ENCODE results near the gene FBXO42.
"Not testable (repeated sequence)": the region's sequence is repeated elsewhere in the genome, so short reads cannot be mapped to it uniquely, and the experiment has no call there.

The FBXO42 gene

DNA sequence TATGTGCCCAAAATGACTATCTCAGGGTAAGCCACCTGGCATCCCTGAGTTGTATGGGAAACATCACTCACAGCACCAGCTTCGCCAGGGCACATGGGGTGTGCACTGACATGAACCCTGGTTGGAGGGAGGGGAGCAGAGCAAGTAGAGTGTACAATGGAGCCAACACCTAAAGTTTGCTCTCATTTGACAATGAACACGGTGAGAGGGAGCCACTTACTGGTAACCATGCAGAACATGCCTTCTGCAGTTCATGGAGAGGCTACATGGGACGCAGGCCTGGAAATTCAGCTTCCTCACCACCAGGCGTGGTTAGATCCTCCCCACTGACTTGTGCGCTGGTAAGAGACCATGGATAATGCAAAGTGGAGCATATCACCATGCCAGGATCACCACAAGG lies 105.3 kb downstream of the FBXO42 start:
- no peaks in the 10 kb centered on the region for H3K27me3 ChIP-seq (ENCODE audit: insufficient read depth, low read length)
- no peaks in the 10 kb centered on the region for H3K9me3 ChIP-seq (ENCODE audit: low read length)
- peaks cover 5% of the 10 kb centered on the region for H3K4me1 ChIP-seq (ENCODE audit: insufficient read depth, low read length)
- peaks cover 45% of the 10 kb centered on the region for H3K36me3 ChIP-seq (ENCODE audit: insufficient read depth, low read length)
- H3K4me3 ChIP-seq (ENCODE audit: low read length) = no peak overlapping the region
- H2AFZ ChIP-seq (ENCODE audit: low read depth, low read length) = no peak overlapping the region

DNA sequence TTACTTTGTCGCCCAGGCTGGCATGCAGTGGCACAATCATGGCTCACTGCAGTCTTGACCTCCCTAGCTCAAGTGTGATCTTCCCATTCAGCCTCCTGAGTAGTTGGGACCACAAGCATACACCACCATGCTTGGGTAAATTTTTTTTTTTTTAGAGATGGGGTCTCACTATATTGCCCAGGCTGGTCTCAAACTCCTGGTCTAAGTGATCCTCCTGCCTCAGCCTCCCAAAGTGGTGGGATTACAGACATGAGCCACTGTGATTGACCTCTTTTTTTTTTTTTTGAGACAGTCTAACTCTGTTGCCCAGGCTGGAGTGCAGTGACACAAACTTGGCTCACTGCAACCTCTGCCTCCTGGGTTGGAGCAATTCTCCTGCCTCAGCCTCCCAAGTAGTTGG lies 106.0 kb downstream of the FBXO42 start:
- not testable (repeated sequence) for H3K27me3 ChIP-seq (ENCODE audit: insufficient read depth, low read length)
- peaks cover 38% of the 10 kb centered on the region for H3K36me3 ChIP-seq (ENCODE audit: insufficient read depth, low read length)

DNA sequence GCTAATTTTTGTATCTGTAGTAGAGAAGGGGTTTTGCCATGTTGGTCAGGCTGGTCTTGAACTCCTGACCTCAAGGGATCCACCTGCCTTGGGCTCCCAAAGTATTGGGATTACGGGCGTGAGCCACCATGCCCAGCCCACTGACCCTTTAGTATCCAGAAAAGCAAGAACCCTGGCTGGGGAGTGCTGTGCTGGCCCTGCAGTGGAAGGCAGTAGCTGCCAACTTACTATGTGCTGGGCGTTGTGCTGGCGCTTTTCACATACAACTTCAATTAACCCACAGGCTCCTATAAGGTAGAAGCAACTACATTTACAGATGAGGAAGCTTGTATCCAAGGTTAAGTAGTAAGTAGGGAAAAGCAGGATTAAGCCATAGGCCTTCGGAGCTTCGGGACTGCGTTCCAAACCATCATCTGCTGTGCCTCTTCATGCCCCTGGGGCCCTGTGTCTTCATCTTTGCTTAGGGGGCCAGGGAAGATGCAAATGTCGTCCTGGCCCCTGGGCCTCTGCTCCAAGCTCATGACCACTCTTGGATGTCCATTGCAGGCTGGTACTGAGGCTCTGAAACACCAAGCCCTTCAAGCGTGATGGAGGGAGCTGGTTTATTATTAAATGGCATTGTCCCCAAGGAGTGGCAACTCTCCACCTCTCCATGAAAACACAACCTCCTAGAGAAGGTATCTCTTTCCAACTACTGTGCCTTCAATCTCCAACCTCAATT lies 106.6 kb downstream of the FBXO42 start:
- Histone ChIP-seq H3K36me3 (ENCODE audit: insufficient read depth, low read length) (peaks cover 32% of the 10 kb centered on the region), H3K9me3 (ENCODE audit: low read length) (no peaks in the 10 kb centered on the region), H3K4me3 (ENCODE audit: low read length) (no peak overlapping the region), H2AFZ (ENCODE audit: low read depth, low read length) (no peak overlapping the region), H3K27me3 (ENCODE audit: insufficient read depth, low read length) (no peaks in the 10 kb centered on the region), H3K4me1 (ENCODE audit: insufficient read depth, low read length) (peaks cover 5% of the 10 kb centered on the region)

More for the DNA sequence above, 106.0 kb downstream of the FBXO42 start:
- not testable (repeated sequence) for H3K4me3 ChIP-seq (ENCODE audit: low read length); H2AFZ ChIP-seq (ENCODE audit: low read depth, low read length); H3K4me1 ChIP-seq (ENCODE audit: insufficient read depth, low read length); H3K9me3 ChIP-seq (ENCODE audit: low read length)

DNA sequence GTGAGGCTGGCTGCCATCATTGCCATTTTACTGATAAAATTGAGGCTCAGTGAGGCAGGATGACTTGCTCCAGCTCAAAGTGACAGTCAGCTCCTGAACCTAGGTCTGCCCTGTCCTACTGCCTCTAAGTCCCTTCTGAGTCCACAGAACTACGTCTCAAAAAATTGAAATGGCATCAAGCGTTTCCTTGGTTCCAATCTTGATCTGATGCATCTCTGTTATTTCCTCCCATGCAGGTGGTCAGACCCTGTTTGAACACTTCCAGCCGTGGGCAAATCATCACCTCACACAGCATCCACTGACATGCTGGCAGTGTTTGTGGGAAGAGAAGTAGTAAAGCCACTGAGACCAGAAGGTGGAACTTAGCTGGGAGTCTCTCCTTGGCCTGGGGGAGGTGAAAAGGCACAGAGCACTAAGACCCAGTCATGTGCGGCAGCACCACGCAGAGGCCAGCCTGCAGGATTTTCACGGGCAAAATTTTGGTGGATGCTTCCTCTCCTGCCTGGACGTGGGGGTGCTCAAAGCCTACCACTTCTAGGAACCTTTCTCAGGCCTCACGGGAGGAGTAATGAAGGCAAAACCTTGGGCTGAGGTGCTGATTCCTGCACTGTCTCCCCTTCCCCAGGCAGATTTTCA lies 107.5 kb downstream of the FBXO42 start:
- peaks cover 27% of the 10 kb centered on the region for H3K36me3 ChIP-seq (ENCODE audit: insufficient read depth, low read length)
- H3K27me3 ChIP-seq (ENCODE audit: insufficient read depth, low read length) = no peaks in the 10 kb centered on the region
- no peak overlapping the region for H2AFZ ChIP-seq (ENCODE audit: low read depth, low read length)
- H3K4me1 ChIP-seq (ENCODE audit: insufficient read depth, low read length) = peaks cover 5% of the 10 kb centered on the region
- H3K9me3 ChIP-seq (ENCODE audit: low read length) = no peaks in the 10 kb centered on the region
- no peak overlapping the region for H3K4me3 ChIP-seq (ENCODE audit: low read length)

DNA sequence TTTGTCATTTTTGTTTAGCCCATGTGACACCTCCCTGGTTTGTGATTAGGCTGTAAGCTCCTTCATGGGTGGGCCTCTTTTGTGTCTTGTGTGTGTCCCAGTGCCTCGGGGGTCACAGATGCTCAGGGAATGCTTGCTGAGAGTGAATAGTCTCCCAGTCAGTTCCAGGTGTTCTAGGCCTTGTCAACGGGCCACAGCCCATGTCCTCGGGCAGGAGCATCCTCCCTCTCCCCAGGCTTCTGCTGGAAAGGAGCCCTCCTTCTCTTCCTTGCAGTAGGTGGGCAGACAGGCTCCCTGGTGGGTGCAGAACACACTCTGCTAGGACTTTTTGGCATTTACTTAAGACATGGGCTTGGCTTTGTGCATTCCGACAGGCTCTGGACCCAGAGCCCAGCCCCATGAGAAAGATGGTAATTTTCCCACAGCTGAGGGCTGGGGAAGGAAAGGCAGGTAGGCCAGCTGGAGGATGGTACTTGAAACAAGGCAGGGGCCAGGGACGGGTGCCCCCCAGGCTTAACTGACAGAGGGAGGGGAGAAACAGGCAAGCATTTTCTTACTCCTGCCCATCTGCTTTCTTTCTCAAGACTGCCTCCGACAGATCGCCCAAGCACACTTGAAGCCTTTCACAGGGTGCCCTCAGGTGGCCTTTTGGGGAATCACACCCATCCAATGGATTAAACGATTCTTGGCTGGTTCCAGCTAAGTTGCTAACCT lies 108.2 kb downstream of the FBXO42 start:
- Histone ChIP-seq H3K9me3 (ENCODE audit: low read length) (no peaks in the 10 kb centered on the region), H2AFZ (ENCODE audit: low read depth, low read length) (no peak overlapping the region), H3K36me3 (ENCODE audit: insufficient read depth, low read length) (peaks cover 21% of the 10 kb centered on the region), H3K4me1 (ENCODE audit: insufficient read depth, low read length) (peaks cover 5% of the 10 kb centered on the region), H3K27me3 (ENCODE audit: insufficient read depth, low read length) (no peaks in the 10 kb centered on the region), H3K4me3 (ENCODE audit: low read length) (no peak overlapping the region)

DNA sequence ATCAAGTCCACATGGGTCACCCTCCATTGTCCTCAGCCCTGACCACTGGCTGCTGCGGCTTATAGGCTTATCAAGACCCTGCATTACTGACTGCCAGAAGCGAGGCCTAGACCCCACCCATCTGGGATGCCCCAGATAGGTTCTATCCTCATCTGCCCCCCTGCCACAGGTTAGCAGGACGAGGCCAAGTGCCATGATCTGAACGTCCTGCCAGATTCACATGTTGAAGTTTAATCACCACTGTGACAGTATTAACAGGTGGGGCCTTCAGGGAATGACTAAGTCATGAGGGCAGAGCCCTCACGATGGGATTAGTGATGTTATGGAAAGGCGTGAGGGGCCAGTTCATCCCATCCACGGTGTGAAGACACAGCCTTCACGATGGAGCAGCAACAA lies 109.1 kb downstream of the FBXO42 start:
- Histone ChIP-seq H3K9me3 (ENCODE audit: low read length) (no peaks in the 10 kb centered on the region), H3K27me3 (ENCODE audit: insufficient read depth, low read length) (no peaks in the 10 kb centered on the region), H3K36me3 (ENCODE audit: insufficient read depth, low read length) (peaks cover 15% of the 10 kb centered on the region), H2AFZ (ENCODE audit: low read depth, low read length) (no peak overlapping the region), H3K4me1 (ENCODE audit: insufficient read depth, low read length) (peaks cover 5% of the 10 kb centered on the region), H3K4me3 (ENCODE audit: low read length) (no peak overlapping the region)

DNA sequence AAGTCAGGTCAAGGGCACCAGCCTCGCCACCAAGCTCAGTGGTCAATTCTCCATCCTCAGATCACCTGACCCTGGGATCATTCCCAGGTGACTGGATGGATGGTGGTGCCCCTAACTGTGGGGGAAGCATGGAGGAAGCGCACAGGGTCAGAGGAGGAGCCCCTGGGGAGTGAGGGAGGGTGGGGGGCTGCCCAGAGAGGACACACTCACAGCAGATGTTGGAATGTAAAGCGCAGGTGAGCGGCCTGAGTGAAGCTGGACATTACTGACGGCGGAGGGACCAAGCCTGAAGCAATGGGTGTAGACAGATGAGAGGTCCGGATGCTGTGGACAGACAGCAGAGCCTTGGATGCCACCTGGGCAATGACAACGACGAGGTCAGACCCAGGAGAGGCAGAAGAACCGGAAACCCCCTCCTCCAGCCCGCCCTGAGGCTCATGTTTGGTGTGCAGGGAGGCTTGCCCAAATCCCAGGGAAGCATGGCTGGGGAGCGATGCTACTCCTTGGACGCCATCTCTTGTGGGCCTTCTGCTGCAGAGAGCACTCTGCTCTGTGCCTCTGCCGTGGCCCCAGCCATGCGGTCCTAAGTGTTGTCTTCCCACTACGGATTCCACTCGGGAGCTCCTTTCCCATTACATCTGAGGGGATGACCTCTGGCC lies 109.6 kb downstream of the FBXO42 start:
- Histone ChIP-seq H3K4me3 (ENCODE audit: low read length) (no peak overlapping the region), H3K27me3 (ENCODE audit: insufficient read depth, low read length) (no peaks in the 10 kb centered on the region), H3K36me3 (ENCODE audit: insufficient read depth, low read length) (peaks cover 14% of the 10 kb centered on the region), H3K4me1 (ENCODE audit: insufficient read depth, low read length) (peaks cover 5% of the 10 kb centered on the region), H2AFZ (ENCODE audit: low read depth, low read length) (no peak overlapping the region), H3K9me3 (ENCODE audit: low read length) (no peaks in the 10 kb centered on the region)

DNA sequence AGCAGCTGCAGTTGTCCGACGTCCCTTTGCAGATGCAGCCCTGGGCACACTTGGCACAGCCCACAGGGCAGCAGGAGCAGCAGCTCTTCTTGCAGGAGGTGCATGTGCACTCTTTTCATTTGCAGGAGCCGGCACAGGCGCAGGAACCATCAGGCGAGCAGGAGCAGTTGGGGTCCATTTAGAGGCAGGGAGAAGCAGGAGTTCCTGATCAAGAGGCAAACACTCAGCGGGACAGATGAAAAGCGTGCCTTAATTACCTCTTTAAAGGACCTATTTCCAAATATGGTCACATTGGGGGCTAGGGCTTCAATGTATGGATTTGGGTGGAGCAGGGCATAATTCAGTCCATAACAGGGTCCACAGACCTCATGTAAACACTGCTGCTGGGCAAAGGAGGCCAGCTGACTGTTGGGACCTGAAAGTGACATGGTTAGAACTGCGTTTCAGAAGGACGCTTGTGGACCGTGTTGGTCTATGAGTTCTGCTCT lies 111.0 kb downstream of the FBXO42 start:
- Histone ChIP-seq H3K36me3 (ENCODE audit: insufficient read depth, low read length) (peaks cover 5% of the 10 kb centered on the region), H2AFZ (ENCODE audit: low read depth, low read length) (no peak overlapping the region), H3K9me3 (ENCODE audit: low read length) (no peaks in the 10 kb centered on the region), H3K4me3 (ENCODE audit: low read length) (no peak overlapping the region), H3K27me3 (ENCODE audit: insufficient read depth, low read length) (no peaks in the 10 kb centered on the region), H3K4me1 (ENCODE audit: insufficient read depth, low read length) (peaks cover 13% of the 10 kb centered on the region)

DNA sequence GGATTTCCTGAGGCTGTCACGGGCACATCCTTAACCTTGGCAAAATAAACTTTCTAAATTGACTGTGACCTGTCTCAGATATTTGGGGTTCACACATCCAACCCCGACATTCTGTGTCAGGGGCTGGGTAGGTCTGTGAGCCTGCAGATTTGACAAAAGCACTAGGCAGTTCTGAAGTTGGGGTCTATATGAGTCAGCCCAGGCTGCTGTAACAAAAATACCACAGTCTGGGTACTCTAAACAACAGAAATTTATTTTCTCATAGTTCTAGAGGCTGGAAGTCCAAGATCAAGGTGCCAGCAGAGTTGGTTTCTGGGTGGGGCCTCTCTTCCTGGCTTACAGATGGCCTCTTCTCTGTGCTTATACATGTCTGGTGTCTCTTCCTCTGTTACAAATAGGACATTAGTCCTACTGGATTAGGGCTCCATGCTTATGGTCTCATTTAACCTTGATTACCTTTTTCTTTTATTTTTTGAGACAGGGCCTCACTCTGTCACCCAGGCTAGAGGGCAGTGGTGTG lies 112.2 kb downstream of the FBXO42 start:
- no peaks in the 10 kb centered on the region for H3K9me3 ChIP-seq (ENCODE audit: low read length)
- H3K4me3 ChIP-seq (ENCODE audit: low read length) = no peak overlapping the region
- H3K4me1 ChIP-seq (ENCODE audit: insufficient read depth, low read length) = peaks cover 17% of the 10 kb centered on the region
- no peaks in the 10 kb centered on the region for H3K27me3 ChIP-seq (ENCODE audit: insufficient read depth, low read length)
- no peaks in the 10 kb centered on the region for H3K36me3 ChIP-seq (ENCODE audit: insufficient read depth, low read length)
- no peak overlapping the region for H2AFZ ChIP-seq (ENCODE audit: low read depth, low read length)

DNA sequence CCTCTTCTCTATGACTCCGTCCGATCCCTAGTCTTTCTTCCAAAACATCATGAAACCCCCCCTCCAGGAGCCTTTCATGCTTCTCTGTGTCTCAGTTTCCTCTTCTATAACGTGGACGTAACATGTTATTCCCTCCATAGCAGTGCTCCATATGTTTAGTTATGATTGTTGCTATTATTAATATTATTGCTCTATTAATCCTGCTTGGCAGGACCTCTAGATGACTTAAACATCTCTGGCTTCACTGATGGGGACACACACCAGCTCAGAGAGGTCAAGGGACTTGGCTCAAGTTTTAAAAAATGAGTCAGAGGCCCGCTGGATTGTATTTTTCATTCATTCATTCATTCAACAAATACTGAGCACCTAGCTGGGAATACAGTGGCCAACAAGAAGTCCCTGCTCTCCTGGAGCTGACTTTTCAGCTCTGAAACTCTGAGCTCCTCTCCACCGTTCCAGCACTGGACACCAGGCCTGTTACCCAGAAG lies 114.9 kb downstream of the FBXO42 start:
- H3K4me3 ChIP-seq (ENCODE audit: low read length) = peak overlapping the region; percentile 82
- no peaks in the 10 kb centered on the region for H3K9me3 ChIP-seq (ENCODE audit: low read length)
- peak overlapping the region; percentile 77 for H2AFZ ChIP-seq (ENCODE audit: low read depth, low read length)
- H3K4me1 ChIP-seq (ENCODE audit: insufficient read depth, low read length) = peaks cover 12% of the 10 kb centered on the region
- no peaks in the 10 kb centered on the region for H3K27me3 ChIP-seq (ENCODE audit: insufficient read depth, low read length)
- H3K36me3 ChIP-seq (ENCODE audit: insufficient read depth, low read length) = no peaks in the 10 kb centered on the region

DNA sequence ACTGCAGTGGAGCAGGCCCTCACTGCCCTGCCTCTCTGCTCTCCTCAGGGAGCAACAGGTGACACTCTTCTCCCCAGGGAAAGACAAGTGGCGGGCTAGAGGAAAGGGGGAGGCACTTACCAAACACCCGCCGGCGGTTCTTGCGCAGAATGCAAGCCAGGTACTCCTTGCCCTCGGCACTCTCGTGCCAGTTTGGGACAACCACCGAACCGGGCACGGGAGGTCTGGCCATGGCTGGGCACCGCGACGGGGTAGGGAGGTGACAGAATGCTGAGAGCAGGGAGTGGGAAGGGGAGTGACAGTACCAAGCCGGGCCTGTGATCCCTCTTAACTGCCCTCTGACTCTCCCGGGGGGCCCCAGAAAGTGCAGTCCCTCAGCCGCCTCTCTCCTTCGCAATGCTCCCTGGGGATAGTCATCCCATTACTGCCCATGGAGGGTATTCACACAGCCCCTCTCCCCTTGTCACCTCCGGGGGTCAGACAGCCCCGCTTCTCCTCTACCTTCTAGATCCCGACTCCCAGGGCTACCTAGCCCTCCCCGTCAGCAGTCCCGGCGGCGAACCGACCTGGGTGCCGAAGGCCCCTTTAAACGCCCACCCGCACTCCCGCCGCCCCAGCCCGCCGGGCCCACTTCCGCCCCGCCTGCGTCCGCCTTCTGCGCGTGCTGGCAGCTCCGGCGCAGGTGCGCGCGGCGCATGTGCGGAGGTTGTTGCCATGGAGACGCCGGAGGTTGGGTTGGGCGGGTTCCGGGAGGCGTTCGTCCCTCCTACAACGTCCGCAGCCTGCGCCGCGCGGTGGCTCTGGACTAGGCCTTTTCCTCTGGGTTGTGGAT lies 115.6 kb downstream of the FBXO42 start, which contains the start of gene CPLANE2:
TSS of gene CPLANE2 (minus strand) at position 673 of the 832 bp plus-strand sequence. CDS start at position 232, 441 bp downstream.
- H3K9me3 ChIP-seq (ENCODE audit: low read length) = no peaks in the 10 kb centered on the region
- H3K4me1 ChIP-seq (ENCODE audit: insufficient read depth, low read length) = peaks cover 12% of the 10 kb centered on the region
- H3K36me3 ChIP-seq (ENCODE audit: insufficient read depth, low read length) = no peaks in the 10 kb centered on the region
- H2AFZ ChIP-seq (ENCODE audit: low read depth, low read length) = peak within 1 kb of the TSS; percentile 77
- no peaks in the 10 kb centered on the region for H3K27me3 ChIP-seq (ENCODE audit: insufficient read depth, low read length)
- peak within 1 kb of the TSS; percentile 82 for H3K4me3 ChIP-seq (ENCODE audit: low read length)

DNA sequence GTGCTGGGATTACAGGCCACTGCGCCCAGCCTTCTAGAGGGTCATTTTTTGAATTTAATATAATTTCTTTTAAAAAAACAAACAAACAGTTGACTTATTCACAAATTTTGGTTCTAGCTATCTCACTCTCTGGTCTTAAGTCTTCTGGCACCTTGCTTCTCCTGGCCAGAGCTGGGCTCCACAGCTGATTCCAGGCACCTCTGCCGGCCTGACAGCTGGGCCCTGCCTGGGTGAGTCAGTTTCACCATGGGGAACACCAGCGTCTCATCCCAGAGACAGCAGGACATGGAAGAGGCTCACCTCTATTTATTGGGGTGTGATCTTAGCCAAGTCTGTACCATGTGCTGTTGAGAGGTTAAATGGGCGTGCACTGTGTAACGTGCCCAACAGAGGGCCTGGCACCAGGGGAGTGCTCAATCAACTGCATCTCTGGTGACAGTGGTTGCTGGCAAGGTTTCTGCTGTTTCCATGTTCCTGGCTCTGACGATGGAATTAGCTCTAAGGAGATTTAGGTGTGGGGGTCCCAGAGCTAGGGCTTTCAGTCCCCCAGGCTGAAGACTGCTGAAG lies 116.3 kb downstream of the FBXO42 start:
- Histone ChIP-seq H3K9me3 (ENCODE audit: low read length) (no peaks in the 10 kb centered on the region), H3K27me3 (ENCODE audit: insufficient read depth, low read length) (no peaks in the 10 kb centered on the region), H2AFZ (ENCODE audit: low read depth, low read length) (peak overlapping the region; percentile 77), H3K4me1 (ENCODE audit: insufficient read depth, low read length) (peaks cover 12% of the 10 kb centered on the region), H3K4me3 (ENCODE audit: low read length) (peak overlapping the region; percentile 82), H3K36me3 (ENCODE audit: insufficient read depth, low read length) (no peaks in the 10 kb centered on the region)

Measured in neuron (in vitro differentiated cells).